Left lung (tissue), 10 donors: Measurements from ENCODE around the gene RPL15. TPM values are rescaled to one million over a fixed set of nuclear protein-coding genes. Genes with fewer than 3 reads are reported as not detected.
A peak's percentile ranks its signal among the peaks of the same experiment; 100 is the strongest.

Experiments used
- ATAC-seq: fragments of 200-7000 bp; cut with Tn5 transposase; one replicate; pipeline ENCODE4 v1.9.1; 2020; ENCODE audit warnings: moderate library complexity
- DNase-seq, 4 donors: peaks; one replicate each; pipeline ENCODE4 v3.0.0-alpha.2; 2013 to 2020
- H3K27ac ChIP-seq, 2 donors: fragments of 200-600 bp; sonication (generic) in 1 of 2; one replicate each; pipeline versions ENCODE4 v1.5.0 to v1.8.0; 2020 to 2021
- H3K27me3 ChIP-seq, 2 donors: fragments of 200-600 bp; sonication (generic) in 1 of 2; one replicate each; pipeline versions ENCODE4 v1.5.0 to v1.8.0; 2020 to 2021
- H3K36me3 ChIP-seq, 2 donors: fragments of 200-600 bp; sonication (generic) in 1 of 2; one replicate each; pipeline versions ENCODE4 v1.5.0 to v1.8.0; 2020 to 2021
- H3K4me1 ChIP-seq, 2 donors: fragments of 200-600 bp; one replicate each; pipeline ENCODE4 v1.8.0; 2021
- H3K4me3 ChIP-seq, 2 donors: fragments of 200-600 bp; sonication (generic) in 1 of 2; one replicate each; pipeline versions ENCODE4 v1.5.0 to v1.8.0; 2020 to 2021; ENCODE audit warnings: mild to moderate bottlenecking in 1 of 2
- H3K9me3 ChIP-seq, 2 donors: fragments of 200-600 bp; sonication (generic) in 1 of 2; one replicate each; pipeline versions ENCODE4 v1.5.0 to v1.8.0; 2020 to 2021
- CTCF ChIP-seq, 2 donors: fragments of 200-600 bp; sonication (generic) in 1 of 2; IDR thresholded peaks; one replicate each; pipeline versions ENCODE4 v1.5.0 to v1.8.0; 2021; ENCODE audit warnings: antibody characterized with exemption in 2 of 2
- intact Hi-C, 2 donors: fragments of 100-400 bp; cut with DNase I; formaldehyde crosslinking; loops; one replicate each; pipeline versions ENCODE4 v1.11.2 to v1.14.2; 2022
- polyA plus RNA-seq, 6 donors: library from polyadenylated mRNA; unstranded; fragments of 120-200 nt; gene quantifications; one replicate each; pipeline ENCODE4 v1.2.1, GENCODE V29; 2013; ENCODE audit not compliant: insufficient read length in 6 of 6
- total RNA-seq, 2 donors: library from RNA; stranded (reverse); fragmentation: NEBNext Ultra II Directional; extraction: Animal tissue kit (Norgen Biotek cat#: 25700); gene quantifications; one replicate each; pipeline ENCODE4 v1.2.1, GENCODE V29; 2021
- donor health status: DM: no; HTN: yes; CAD: no.
- donor health status: DM: no; HTN: no; CAD: no.

Gene RPL15
- total and polyA plus RNA-seq, 8 donors: 1,425 to 3,061 (median 2,779) TPM

- DNase-seq (peak in 1 of 4 donors; percentile 30), ATAC-seq (no peak)
- no peak for TF ChIP-seq CTCF (IDR thresholded peaks at IDR 0.05)
- H3K4me1 ChIP-seq: peaks cover 14 to 22% of the 10 kb centered on the region in 2 donors
- intact Hi-C loops: no loop called here
- no peaks in the 10 kb centered on the region for H3K9me3 ChIP-seq
- H3K36me3 ChIP-seq: no peaks in the 10 kb centered on the region
- H3K27me3 ChIP-seq: no peaks in the 10 kb centered on the region
- peak overlapping the region; percentile 55 to 77 for H3K4me3 ChIP-seq
- peak overlapping the region in 1 of 2 donors; percentile 94 for H3K27ac ChIP-seq
These were observed 27.3 kb downstream of the RPL15 start for GRCh38 chr3:23944007-23944783.

- intact Hi-C loops: no loop called here
- peak; percentile 77 to 96 (median 90) for DNase-seq
These were observed 28.1 kb downstream of the RPL15 start, which contains the start of gene NR1D2 for GRCh38 chr3:23944861-23945662. NR1D2 (plus strand) TSS chr3:23945286; CDS start chr3:23945579, 293 bp downstream.

GRCh38 chr3:23945663-23945912 lies 28.7 kb downstream of the RPL15 start:
- Histone ChIP-seq H3K27ac (peak overlapping the region; percentile 92 to 94), H3K9me3 (no peaks in the 10 kb centered on the region), H3K4me3 (peak overlapping the region; percentile 55 to 77), H3K27me3 (no peaks in the 10 kb centered on the region), H3K4me1 (peaks cover 26 to 36% of the 10 kb centered on the region in 2 donors), H3K36me3 (no peaks in the 10 kb centered on the region)
- DNase-seq (no peak), ATAC-seq (no peak)
- no peak for TF ChIP-seq CTCF (IDR thresholded peaks at IDR 0.05)
- intact Hi-C loops: no loop called here

More at GRCh38 chr3:23944861-23945662, 28.1 kb downstream of the RPL15 start, which contains the start of gene NR1D2:
- peak; percentile 78 for ATAC-seq
- TF ChIP-seq CTCF (IDR thresholded peaks at IDR 0.05): no peak
- H3K4me1 ChIP-seq: peaks cover 23 to 31% of the 10 kb centered on the region in 2 donors
- H3K36me3 ChIP-seq: no peaks in the 10 kb centered on the region
- peak within 1 kb of the TSS; percentile 92 to 94 for H3K27ac ChIP-seq
- H3K4me3 ChIP-seq: peak within 1 kb of the TSS; percentile 71 to 77
- no peaks in the 10 kb centered on the region for H3K27me3 ChIP-seq
- H3K9me3 ChIP-seq: no peaks in the 10 kb centered on the region

- H3K9me3 ChIP-seq: no peaks in the 10 kb centered on the region
- H3K27me3 ChIP-seq: no peaks in the 10 kb centered on the region
- peak in 1 of 2 donors; percentile 5 for TF ChIP-seq CTCF (IDR thresholded peaks at IDR 0.05)
- intact Hi-C loops: no loop called here
- peak; percentile 93 for ATAC-seq
- H3K27ac ChIP-seq: peak overlapping the region; percentile 92 to 94
- H3K4me3 ChIP-seq: peak overlapping the region; percentile 71 to 77
- DNase-seq: peak; percentile 97 to 100 (median 98)
- H3K36me3 ChIP-seq: no peaks in the 10 kb centered on the region
- H3K4me1 ChIP-seq: peaks cover 26 to 41% of the 10 kb centered on the region in 2 donors
These were observed 29.2 kb downstream of the RPL15 start for GRCh38 chr3:23945913-23946687.
